ENCODE results near the gene ZMYND8. TPM values are rescaled to one million over a fixed set of nuclear protein-coding genes. Genes with fewer than 3 reads are reported as not detected.

ZMYND8 gene
- total and polyA plus RNA-seq, 2 of the 4 experiments (the other 2 are of a cell fraction), result 24.0 to 28.2 TPM

GRCh38 chr20:47258745-47259695, 97.5 kb downstream of the ZMYND8 start:
- H2AK5ac ChIP-seq (ENCODE audit: low read depth, low read length), result peak overlapping the region; percentile 75
- H3K9me3 ChIP-seq (ENCODE audit: control insufficient read depth, insufficient read depth, low read length), result no peaks in the 10 kb centered on the region
- H2AFZ ChIP-seq (replicated peaks; ENCODE audit: low read length, poor library complexity), result peak overlapping the region; percentile 15
- in situ Hi-C loops (cut with MboI; ENCODE audit: low sequenced_read_pairs) (no loop called here), intact Hi-C loops (cut with micrococcal nuclease) (no loop called here), dilution Hi-C loops (cut with HindIII; ENCODE audit: low sequenced_read_pairs, unreplicated experiment) (loop anchor here (25.0 kb wide), 1 partner anchor 128 kb away; no protein-coding TSS in a partner anchor)
- H3K4me2 ChIP-seq (ENCODE audit: low read depth, low read length), result no peak overlapping the region
- peak overlapping the region; percentile 10; the same call in 1 of the 2 replicates for H3K27ac ChIP-seq (ENCODE audit: insufficient read depth, low read length)
- H3K79me1 ChIP-seq (ENCODE audit: low read depth in 1 of 2, low read length in 2 of 2), result peaks cover 38 to 69% of the 10 kb centered on the region in 2 experiments
- no peaks in the 10 kb centered on the region for H3K27me3 ChIP-seq (ENCODE audit: control insufficient read depth, insufficient read depth, low read length)
- no peak overlapping the region for H3K9ac ChIP-seq (ENCODE audit: low read depth, low read length)
- BruUV-seq (replicated peaks), result no TSS peak
- peaks cover 18% of the 10 kb centered on the region for H3K9me1 ChIP-seq (ENCODE audit: insufficient read depth, low read length)
- H3K18ac ChIP-seq (ENCODE audit: low read depth, low read length), result peak overlapping the region; percentile 8; the same call in 1 of the 2 replicates
- H3K23ac ChIP-seq (ENCODE audit: low read depth, low read length), result peak overlapping the region; percentile 83
- H2BK15ac ChIP-seq (ENCODE audit: low read depth, low read length), result peak overlapping the region; percentile 39; the same call in 1 of the 3 replicates
- H4K8ac ChIP-seq (ENCODE audit: low read depth in 2 of 2, low read length in 2 of 2), result peak overlapping the region; percentile 20 to 62; a peak in 3 of 4 replicates
- peak overlapping the region; percentile 31 for H2AK9ac ChIP-seq (replicated peaks; ENCODE audit: low read depth, low read length, poor library complexity)
- H3K14ac ChIP-seq (replicated peaks; ENCODE audit: low read depth, low read length), result peak overlapping the region; percentile 37; the same call in 1 of the 2 replicates
- POLR2A ChIA-PET (ENCODE audit: unreplicated experiment), result no interaction called here
- H3K4me3 ChIP-seq (ENCODE audit: insufficient read depth, low read depth, low read length), result no peak overlapping the region
- H3K4me1 ChIP-seq (ENCODE audit: control insufficient read depth, insufficient read depth, low read length), result peaks cover 10% of the 10 kb centered on the region
- ATAC-seq (ENCODE audit: low read depth), result peak; percentile 7; the same call in 1 of the 2 replicates
- CTCF ChIA-PET, result interaction anchor here (0.9 to 1.1 kb wide), 2 partner anchors 16 to 125 kb away, joined by 3 read pairs; no protein-coding TSS in a partner anchor
- WGBS, 2 experiments (ENCODE audit: extremely low coverage in 2 of 2, insufficient read length in 1 of 2), result 89% methylated on average over 3 of the region's 16 CpGs; no CpG with 5 or more reads in 1 of the 2 experiments
- H3K4ac ChIP-seq (ENCODE audit: low read depth, low read length), result peak overlapping the region; percentile 77
- H2BK5ac ChIP-seq (ENCODE audit: low read depth, low read length, poor library complexity, severe bottlenecking), result peak overlapping the region; percentile 61
- no peak overlapping the region for H3K56ac ChIP-seq (ENCODE audit: extremely low read depth, insufficient read depth, low read length)
- H4K5ac ChIP-seq (ENCODE audit: low read depth, low read length), result peak overlapping the region; percentile 62
- peaks cover 8% of the 10 kb centered on the region; the same call in 1 of the 2 replicates for H4K20me1 ChIP-seq (ENCODE audit: insufficient read depth, low read length)
- H2BK120ac ChIP-seq (ENCODE audit: low read depth, low read length), result peak overlapping the region; percentile 33; the same call in 1 of the 2 replicates
- H2BK20ac ChIP-seq (ENCODE audit: low read depth, low read length), result 0 out of 2 replicates have a peak overlapping the region, but pooled peaks have one; percentile 20
- H4K91ac ChIP-seq (ENCODE audit: insufficient read depth, low read depth, low read length), result peak overlapping the region; percentile 50
- H3K36me3 ChIP-seq (ENCODE audit: control insufficient read depth, insufficient read depth, low read length), result peaks cover 24% of the 10 kb centered on the region
- DNase-seq, result peak; percentile 63
- TF ChIP-seq NFE2L2 (IDR thresholded peaks at IDR 0.05; ENCODE audit: low read depth, low read length) (no peak), POLR2A (IDR thresholded peaks at IDR 0.05; ENCODE audit: low read depth, low read length) (no peak), CTCF (conservative IDR thresholded peaks at IDR 0.05; ENCODE audit: low read depth, low read length) (no peak), MAFK (IDR thresholded peaks at IDR 0.05; ENCODE audit: low read depth, low read length) (no peak), CEBPB (IDR thresholded peaks at IDR 0.05; ENCODE audit: low read depth, low read length) (no peak), RFX5 (IDR thresholded peaks at IDR 0.05; ENCODE audit: low read depth, low read length) (no peak), RCOR1 (IDR thresholded peaks at IDR 0.05; ENCODE audit: insufficient replicate concordance, low read length) (no peak), CHD1 (IDR thresholded peaks at IDR 0.05; ENCODE audit: low read depth, low read length) (no peak), MAZ (IDR thresholded peaks at IDR 0.05; ENCODE audit: borderline replicate concordance, low read depth, low read length) (no peak), MXI1 (IDR thresholded peaks at IDR 0.05; ENCODE audit: borderline replicate concordance, low read depth, low read length) (no peak), RAD21 (IDR thresholded peaks at IDR 0.05; ENCODE audit: low read length) (no peak), SMC3 (IDR thresholded peaks at IDR 0.05; ENCODE audit: low read depth, low read length) (no peak), BHLHE40 (IDR thresholded peaks at IDR 0.05; ENCODE audit: low read depth, low read length) (no peak)
- TF ChIP-seq, protein P1, sequence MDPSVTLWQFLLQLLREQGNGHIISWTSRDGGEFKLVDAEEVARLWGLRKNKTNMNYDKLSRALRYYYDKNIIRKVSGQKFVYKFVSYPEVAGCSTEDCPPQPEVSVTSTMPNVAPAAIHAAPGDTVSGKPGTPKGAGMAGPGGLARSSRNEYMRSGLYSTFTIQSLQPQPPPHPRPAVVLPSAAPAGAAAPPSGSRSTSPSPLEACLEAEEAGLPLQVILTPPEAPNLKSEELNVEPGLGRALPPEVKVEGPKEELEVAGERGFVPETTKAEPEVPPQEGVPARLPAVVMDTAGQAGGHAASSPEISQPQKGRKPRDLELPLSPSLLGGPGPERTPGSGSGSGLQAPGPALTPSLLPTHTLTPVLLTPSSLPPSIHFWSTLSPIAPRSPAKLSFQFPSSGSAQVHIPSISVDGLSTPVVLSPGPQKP (IDR thresholded peaks at IDR 0.05; ENCODE audit: borderline replicate concordance, low read depth, low read length), result no peak

Data from IMR-90 (cell line).